Neutrophil (primary cell): ENCODE results near the gene CBFA2T3.

Experiments used
- H3K27ac ChIP-seq: fragments of 200-600 bp; sonication (generic); 2 replicates; pipeline ENCODE4 v1.5.1; 2016; ENCODE audit warnings: mild to moderate bottlenecking, moderate library complexity
- H3K27me3 ChIP-seq: fragments of 200-600 bp; sonication (generic); 2 replicates; pipeline ENCODE4 v1.6.0; 2016; ENCODE audit warnings: mild to moderate bottlenecking
- H3K36me3 ChIP-seq: fragments of 200-600 bp; sonication (generic); 2 replicates; pipeline ENCODE4 v1.5.1; 2017
- H3K4me1 ChIP-seq, 2 experiments: fragments of 200-600 bp in 1 of 2; sonication (generic) in 1 of 2; 1 replicate in 1 of 2; 2 replicates in 1 of 2; pipeline versions ENCODE4 v1.5.1 to v1.6.1; 2013 to 2016; ENCODE audit warnings: low read depth in 1 of 2, low read length in 1 of 2, mild to moderate bottlenecking in 1 of 2, moderate library complexity in 1 of 2; ENCODE audit not compliant: control insufficient read depth in 1 of 2, insufficient read depth in 1 of 2
- H3K4me3 ChIP-seq, 2 experiments: fragments of 200-600 bp in 1 of 2; sonication (generic) in 1 of 2; 1 replicate in 1 of 2; 2 replicates in 1 of 2; pipeline ENCODE4 v1.5.1; 2013 to 2016; ENCODE audit warnings: low read depth in 1 of 2, low read length in 1 of 2, mild to moderate bottlenecking in 1 of 2, moderate library complexity in 1 of 2
- H3K9me3 ChIP-seq: fragments of 200-600 bp; sonication (generic); 2 replicates; pipeline ENCODE4 v1.5.1; 2016
- CTCF ChIP-seq: fragments of 200-600 bp; sonication (generic); IDR thresholded peaks from 2 replicates; pipeline ENCODE4 v1.5.1; 2016; ENCODE audit warnings: antibody characterized with exemption

CBFA2T3 gene

GRCh38 chr16:88847654-88848053 lies 129.4 kb downstream of the CBFA2T3 start:
- no peak for TF ChIP-seq CTCF

GRCh38 chr16:88846088-88846487 lies 130.9 kb downstream of the CBFA2T3 start:
- Histone ChIP-seq H3K27ac (no peak overlapping the region), H3K36me3 (peaks cover 83% of the 10 kb centered on the region)
- no peak for TF ChIP-seq CTCF

More at GRCh38 chr16:88847654-88848053, 129.4 kb downstream of the CBFA2T3 start:
- Histone ChIP-seq H3K4me1 (peaks cover 12 to 14% of the 10 kb centered on the region in 2 experiments), H3K36me3 (peaks cover 80% of the 10 kb centered on the region), H3K4me3 (no peak overlapping the region), H3K27ac (no peak overlapping the region), H3K27me3 (no peaks in the 10 kb centered on the region), H3K9me3 (no peaks in the 10 kb centered on the region)

GRCh38 chr16:88844419-88845036 lies 132.5 kb downstream of the CBFA2T3 start:
- peaks cover 80% of the 10 kb centered on the region for H3K36me3 ChIP-seq
- H3K27me3 ChIP-seq = no peaks in the 10 kb centered on the region

More at GRCh38 chr16:88846088-88846487, 130.9 kb downstream of the CBFA2T3 start:
- Histone ChIP-seq H3K9me3 (no peaks in the 10 kb centered on the region), H3K4me1 (peaks cover 11 to 15% of the 10 kb centered on the region in 2 experiments), H3K4me3 (no peak overlapping the region), H3K27me3 (no peaks in the 10 kb centered on the region)

GRCh38 chr16:88843256-88843655 lies 133.8 kb downstream of the CBFA2T3 start:
- Histone ChIP-seq H3K36me3 (peaks cover 87% of the 10 kb centered on the region), H3K4me1 (peaks cover 39 to 43% of the 10 kb centered on the region in 2 experiments), H3K27ac (no peak overlapping the region), H3K27me3 (no peaks in the 10 kb centered on the region), H3K9me3 (no peaks in the 10 kb centered on the region), H3K4me3 (no peak overlapping the region)
- TF ChIP-seq CTCF = no peak

More at GRCh38 chr16:88844419-88845036, 132.5 kb downstream of the CBFA2T3 start:
- Histone ChIP-seq H3K4me3 (no peak overlapping the region), H3K4me1 (peaks cover 26 to 30% of the 10 kb centered on the region in 2 experiments), H3K27ac (peak overlapping the region; percentile 18), H3K9me3 (no peaks in the 10 kb centered on the region)
- no peak for TF ChIP-seq CTCF

- peaks cover 87% of the 10 kb centered on the region for H3K36me3 ChIP-seq
- H3K27me3 ChIP-seq = no peaks in the 10 kb centered on the region
- H3K27ac ChIP-seq = no peak overlapping the region
- no peak overlapping the region for H3K4me3 ChIP-seq
- H3K9me3 ChIP-seq = no peaks in the 10 kb centered on the region
- TF ChIP-seq CTCF = no peak
- peaks cover 40 to 46% of the 10 kb centered on the region in 2 experiments for H3K4me1 ChIP-seq
Measured at GRCh38 chr16:88842806-88843205, 134.2 kb downstream of the CBFA2T3 start.
